Measurements from ENCODE around the gene NECAB2. TPM values are rescaled to one million over a fixed set of nuclear protein-coding genes. Genes with fewer than 3 reads are reported as not detected.
A peak's percentile ranks its signal among the peaks of the same experiment; 100 is the strongest.

The NECAB2 gene
- total and polyA plus RNA-seq, 8 donors: 0.46 to 11.2 (median 1.7) TPM; not detected in 3

- no peak for DNase-seq
- TF ChIP-seq EP300 (IDR thresholded peaks at IDR 0.05): no peak
- TF ChIP-seq POLR2AphosphoS5 (IDR thresholded peaks at IDR 0.05): no peak
- TF ChIP-seq POLR2A (IDR thresholded peaks at IDR 0.05): no peak
- TF ChIP-seq CTCF (IDR thresholded peaks at IDR 0.05): no peak
- H3K9me3 ChIP-seq: no peaks in the 10 kb centered on the region
- peaks cover 0 to 50% (median 17%) of the 10 kb centered on the region in 4 donors for H3K4me1 ChIP-seq
- peak overlapping the region in 1 of 5 donors; percentile 2 for H3K27ac ChIP-seq
- H3K36me3 ChIP-seq: no peaks in the 10 kb centered on the region
- no peaks in the 10 kb centered on the region for H3K27me3 ChIP-seq
- intact Hi-C loops (cut with DNase I; ENCODE audit: low total_unique reads): no loop called here
- no peak overlapping the region for H3K4me3 ChIP-seq
- WGBS, 5 donors: 85 to 90% (median 88%) methylated on average over 23 to 24 of the region's 24 CpGs
These were observed 21.8 kb upstream of the NECAB2 start for GRCh38 chr16:83946154-83946780.

- TF ChIP-seq EP300 (IDR thresholded peaks at IDR 0.05) (no peak), POLR2A (IDR thresholded peaks at IDR 0.05) (no peak), POLR2AphosphoS5 (IDR thresholded peaks at IDR 0.05) (no peak), CTCF (IDR thresholded peaks at IDR 0.05) (no peak)
- no peaks in the 10 kb centered on the region for H3K9me3 ChIP-seq
- H3K27ac ChIP-seq: peak overlapping the region in 2 of 5 donors; percentile 2 to 13
- no peak overlapping the region for H3K4me3 ChIP-seq
- DNase-seq: no peak
- peaks cover 0 to 47% (median 17%) of the 10 kb centered on the region in 4 donors for H3K4me1 ChIP-seq
- intact Hi-C loops (cut with DNase I; ENCODE audit: low total_unique reads): no loop called here
- H3K27me3 ChIP-seq: no peaks in the 10 kb centered on the region
- 37 to 70% (median 58%) methylated on average over 19 to 21 of the region's 21 CpGs for WGBS, 5 donors
- no peaks in the 10 kb centered on the region for H3K36me3 ChIP-seq
These were observed 21.1 kb upstream of the NECAB2 start for GRCh38 chr16:83946781-83947566.

GRCh38 chr16:83947642-83948234 lies 20.3 kb upstream of the NECAB2 start:
- TF ChIP-seq CTCF (IDR thresholded peaks at IDR 0.05) (no peak), POLR2AphosphoS5 (IDR thresholded peaks at IDR 0.05) (no peak), POLR2A (IDR thresholded peaks at IDR 0.05) (no peak), EP300 (IDR thresholded peaks at IDR 0.05) (no peak)
- WGBS, 5 donors: 86 to 93% (median 91%) methylated on average over 12 to 14 of the region's 14 CpGs
- intact Hi-C loops (cut with DNase I; ENCODE audit: low total_unique reads): no loop called here

GRCh38 chr16:83948914-83949723 lies 18.9 kb upstream of the NECAB2 start:
- no peak for DNase-seq
- intact Hi-C loops (cut with DNase I; ENCODE audit: low total_unique reads): no loop called here
- no peaks in the 10 kb centered on the region for H3K9me3 ChIP-seq
- H3K36me3 ChIP-seq: no peaks in the 10 kb centered on the region
- WGBS, 5 donors: 74 to 81% (median 76%) methylated on average over 12 to 13 of the region's 13 CpGs
- H3K4me1 ChIP-seq: peaks cover 7 to 42% (median 22%) of the 10 kb centered on the region in 4 donors
- no peak overlapping the region for H3K4me3 ChIP-seq
- H3K27me3 ChIP-seq: no peaks in the 10 kb centered on the region
- H3K27ac ChIP-seq: no peak overlapping the region
- no peak for TF ChIP-seq POLR2A (IDR thresholded peaks at IDR 0.05)

More at GRCh38 chr16:83947642-83948234, 20.3 kb upstream of the NECAB2 start:
- no peaks in the 10 kb centered on the region for H3K9me3 ChIP-seq
- no peaks in the 10 kb centered on the region for H3K36me3 ChIP-seq
- H3K27me3 ChIP-seq: no peaks in the 10 kb centered on the region
- DNase-seq: no peak
- no peak overlapping the region for H3K4me3 ChIP-seq
- no peak overlapping the region for H3K27ac ChIP-seq
- peaks cover 7 to 46% (median 20%) of the 10 kb centered on the region in 4 donors for H3K4me1 ChIP-seq

Measured in stomach (tissue), 9 donors.